Activated T-helper 2 cell treated with anti-CD3 and anti-CD28 coated beads, Interferon-gamma antibody, Interleukin-2, Interleukin-4, amounts not matched to agents 10 μg/mL and 5 μg/mL and 100 μg/mL, durations not matched to agents 14 hours and 24 hours and 36 hours (primary cell): Measurements from ENCODE around the gene MRFAP1. TPM values are rescaled to one million over a fixed set of nuclear protein-coding genes. Genes with fewer than 3 reads are reported as not detected.
"Not testable (repeated sequence)": the region's sequence is repeated elsewhere in the genome, so short reads cannot be mapped to it uniquely, and the experiment has no call there.

Experiments used
- DNase-seq: peaks from one replicate; pipeline ENCODE4 v3.0.0; 2021; ENCODE audit warnings: low spot score
- H3K27ac Mint-ChIP-seq: one replicate; pipeline ENCODE4 v1.8.0; 2021; ENCODE audit warnings: mixed read lengths
- H3K27me3 Mint-ChIP-seq: one replicate; pipeline ENCODE4 v1.8.0; 2021; ENCODE audit warnings: low read depth, mixed read lengths
- H3K36me3 Mint-ChIP-seq: one replicate; pipeline ENCODE4 v1.8.0; 2021; ENCODE audit warnings: low read depth, mixed read lengths
- H3K4me1 Mint-ChIP-seq: one replicate; pipeline ENCODE4 v1.8.0; 2021; ENCODE audit warnings: low read depth, mixed read lengths
- H3K4me3 Mint-ChIP-seq: one replicate; pipeline ENCODE4 v1.8.0; 2021; ENCODE audit warnings: low read depth, mild to moderate bottlenecking, moderate library complexity, mixed read lengths
- H3K9me3 Mint-ChIP-seq: one replicate; pipeline ENCODE4 v1.8.0; 2021; ENCODE audit warnings: mixed read lengths
- intact Hi-C: fragments of 100-400 bp; cut with micrococcal nuclease; formaldehyde crosslinking; loops from one replicate; pipeline ENCODE4 v1.15.1; 2023
- total RNA-seq: library from RNA; stranded (reverse); gene quantifications from 2 replicates; pipeline ENCODE4 v1.2.3, GENCODE V29; 2022

The MRFAP1 gene
- total RNA-seq, 1 donor from 2014 or later, result 105 TPM

DNA sequence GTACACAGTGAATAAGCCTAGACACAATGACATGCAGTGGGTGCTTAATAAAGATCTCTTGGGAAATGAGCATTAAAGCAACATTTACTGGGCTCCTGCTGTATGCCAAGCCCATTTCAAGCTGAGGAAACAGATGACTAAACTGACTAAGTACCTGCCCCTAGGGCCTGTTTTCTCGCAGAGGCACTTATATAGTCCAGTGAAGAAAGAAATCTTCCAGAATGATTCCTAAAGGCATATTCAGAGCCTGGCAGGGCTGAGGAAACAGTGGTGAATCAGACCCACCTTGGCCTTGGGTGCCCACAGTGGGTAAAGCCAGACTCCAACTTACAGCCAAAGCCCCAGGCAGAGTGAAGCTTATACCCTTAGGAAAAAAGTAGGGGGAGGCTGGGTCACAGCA lies 31.2 kb downstream of the MRFAP1 start:
- no peak for DNase-seq
- intact Hi-C loops, result loop anchor here (10.0 kb wide), 1 partner anchor 97 kb away; the partner anchor contains the start of gene MAN2B2

GRCh38 chr4:6672131-6672530 lies 31.6 kb downstream of the MRFAP1 start:
- intact Hi-C loops, result loop anchor here (10.0 kb wide), 1 partner anchor 97 kb away; the partner anchor contains the start of gene MAN2B2
- H3K27me3 Mint-ChIP-seq, result no peaks in the 10 kb centered on the region

More for the DNA sequence above, 31.2 kb downstream of the MRFAP1 start:
- H3K9me3 Mint-ChIP-seq, result no peaks in the 10 kb centered on the region
- H3K4me1 Mint-ChIP-seq, result peaks cover 26% of the 10 kb centered on the region
- H3K4me3 Mint-ChIP-seq, result no peak overlapping the region
- H3K36me3 Mint-ChIP-seq, result peaks cover 25% of the 10 kb centered on the region
- H3K27ac Mint-ChIP-seq, result no peak overlapping the region
- no peaks in the 10 kb centered on the region for H3K27me3 Mint-ChIP-seq

GRCh38 chr4:6672541-6673190 lies 32.2 kb downstream of the MRFAP1 start:
- peak overlapping the region; percentile 92 for H3K4me3 Mint-ChIP-seq
- H3K27me3 Mint-ChIP-seq, H3K27ac Mint-ChIP-seq, H3K9me3 Mint-ChIP-seq, DNase-seq: not testable (repeated sequence)
- intact Hi-C loops, result loop anchor here (10.0 kb wide), 1 partner anchor 98 kb away; the partner anchor contains the start of gene MAN2B2
- H3K4me1 Mint-ChIP-seq, result peaks cover 35% of the 10 kb centered on the region
- peaks cover 35% of the 10 kb centered on the region for H3K36me3 Mint-ChIP-seq

More at GRCh38 chr4:6672131-6672530, 31.6 kb downstream of the MRFAP1 start:
- Mint-ChIP-seq H3K4me1 (peaks cover 30% of the 10 kb centered on the region), H3K4me3 (no peak overlapping the region), H3K27ac (no peak overlapping the region), H3K36me3 (peaks cover 29% of the 10 kb centered on the region), H3K9me3 (no peaks in the 10 kb centered on the region)
- DNase-seq, result no peak

DNA sequence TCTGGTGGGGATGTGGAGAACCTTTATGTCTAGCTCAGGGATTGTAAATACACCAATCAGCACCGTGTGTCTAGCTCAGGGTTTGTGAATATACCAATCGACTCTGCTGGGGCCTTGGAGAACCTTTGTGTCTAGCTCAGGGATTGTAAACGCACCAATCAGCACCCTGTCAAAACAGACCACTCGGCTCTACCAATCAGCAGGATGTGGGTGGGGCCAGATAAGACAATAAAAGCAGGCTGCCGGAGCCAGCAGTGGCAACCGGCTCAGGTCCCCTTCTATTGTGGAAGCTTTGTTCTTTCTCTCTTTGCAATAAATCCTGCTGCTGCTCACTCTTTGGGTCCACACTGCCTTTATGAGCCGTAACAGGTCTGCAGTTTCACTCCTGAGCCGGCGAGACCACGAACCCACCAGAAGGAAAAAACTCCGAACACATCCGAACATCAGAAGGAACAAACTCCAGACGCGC lies 32.7 kb downstream of the MRFAP1 start:
- peak overlapping the region; percentile 95 for H3K27ac Mint-ChIP-seq
- H3K9me3 Mint-ChIP-seq, H3K27me3 Mint-ChIP-seq: not testable (repeated sequence)
- H3K36me3 Mint-ChIP-seq, result peaks cover 38% of the 10 kb centered on the region
- DNase-seq, result peak; percentile 55
- intact Hi-C loops, result loop anchor here (10.0 kb wide), 1 partner anchor 98 kb away; the partner anchor contains the start of gene MAN2B2
- H3K4me1 Mint-ChIP-seq, result peaks cover 37% of the 10 kb centered on the region
- H3K4me3 Mint-ChIP-seq, result peak overlapping the region; percentile 92

- peak overlapping the region; percentile 92 for H3K4me3 Mint-ChIP-seq
- peak; percentile 94 for DNase-seq
- peaks cover 41% of the 10 kb centered on the region for H3K4me1 Mint-ChIP-seq
- intact Hi-C loops, result loop anchor here (1.0 to 10.0 kb wide), 8 partner anchors 15 to 394 kb away; partner anchors contain the start of genes BLOC1S4, GRPEL1, KIAA0232 and MAN2B2
- H3K27me3 Mint-ChIP-seq, result no peaks in the 10 kb centered on the region
- H3K27ac Mint-ChIP-seq, result peak overlapping the region; percentile 95
- no peaks in the 10 kb centered on the region for H3K9me3 Mint-ChIP-seq
- H3K36me3 Mint-ChIP-seq, result peaks cover 45% of the 10 kb centered on the region
These were observed 33.4 kb downstream of the MRFAP1 start for GRCh38 chr4:6673660-6674499.

DNA sequence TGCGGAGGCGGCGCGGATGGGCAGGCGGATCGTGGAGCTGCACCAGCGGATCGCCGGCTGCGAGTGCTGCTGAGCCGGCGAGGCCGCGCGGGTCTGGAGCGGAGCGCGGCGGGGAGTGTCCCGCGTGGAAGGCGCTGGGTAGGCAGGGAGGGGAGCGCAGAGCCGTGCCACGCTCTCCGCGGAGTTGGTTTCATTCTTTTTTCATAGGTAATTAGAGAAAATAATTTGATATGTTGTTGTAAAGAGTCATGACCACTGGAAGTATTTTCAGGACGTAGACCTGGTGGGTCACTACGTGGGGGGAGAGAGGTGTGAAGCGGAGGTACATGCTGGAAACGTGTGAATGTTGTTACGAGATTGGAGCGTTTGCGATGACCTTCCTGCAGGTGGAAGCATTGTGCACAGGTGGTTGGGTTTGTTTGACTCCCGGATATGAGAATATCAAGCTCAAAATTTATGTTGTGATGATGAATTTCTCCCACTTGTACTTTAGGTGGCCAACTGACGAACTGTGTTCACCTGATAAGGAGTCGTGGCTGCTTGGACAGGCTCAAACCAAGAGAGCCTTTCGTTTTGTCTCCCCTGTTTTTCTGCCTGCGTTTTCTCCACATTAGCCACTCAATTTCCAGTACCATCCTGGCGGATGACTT lies 34.1 kb downstream of the MRFAP1 start:
- intact Hi-C loops, result loop anchor here (1.0 to 10.0 kb wide), 9 partner anchors 15 to 394 kb away; partner anchors contain the start of genes BLOC1S4, GRPEL1, KIAA0232 and MAN2B2
- DNase-seq, result peak; percentile 62
- Mint-ChIP-seq H3K4me1 (peaks cover 41% of the 10 kb centered on the region), H3K36me3 (peaks cover 52% of the 10 kb centered on the region), H3K27me3 (no peaks in the 10 kb centered on the region), H3K4me3 (peak overlapping the region; percentile 92), H3K9me3 (no peaks in the 10 kb centered on the region), H3K27ac (peak overlapping the region; percentile 93)

GRCh38 chr4:6676722-6677558 lies 36.5 kb downstream of the MRFAP1 start:
- Mint-ChIP-seq H3K4me3 (peak overlapping the region; percentile 92), H3K4me1 (peaks cover 41% of the 10 kb centered on the region), H3K9me3 (no peaks in the 10 kb centered on the region), H3K27me3 (no peaks in the 10 kb centered on the region), H3K36me3 (peaks cover 75% of the 10 kb centered on the region), H3K27ac (peak overlapping the region; percentile 63)
- intact Hi-C loops, result loop anchor here (5.0 to 10.0 kb wide), 2 partner anchors 102 to 195 kb away; partner anchors contain the start of gene MAN2B2
- no peak for DNase-seq

- Mint-ChIP-seq H3K4me3 (no peak overlapping the region), H3K9me3 (no peaks in the 10 kb centered on the region), H3K36me3 (peaks cover 67% of the 10 kb centered on the region), H3K27ac (no peak overlapping the region), H3K27me3 (no peaks in the 10 kb centered on the region), H3K4me1 (peaks cover 26% of the 10 kb centered on the region)
- DNase-seq, result no peak
- intact Hi-C loops, result no loop called here
These were observed 40.0 kb downstream of the MRFAP1 start for GRCh38 chr4:6680372-6681034.

GRCh38 chr4:6681191-6681590 lies 40.7 kb downstream of the MRFAP1 start:
- Mint-ChIP-seq H3K27me3 (no peaks in the 10 kb centered on the region), H3K9me3 (no peaks in the 10 kb centered on the region), H3K36me3 (peaks cover 65% of the 10 kb centered on the region), H3K4me1 (peaks cover 24% of the 10 kb centered on the region), H3K27ac (no peak overlapping the region), H3K4me3 (no peak overlapping the region)
- intact Hi-C loops, result no loop called here
- DNase-seq, result no peak

DNA sequence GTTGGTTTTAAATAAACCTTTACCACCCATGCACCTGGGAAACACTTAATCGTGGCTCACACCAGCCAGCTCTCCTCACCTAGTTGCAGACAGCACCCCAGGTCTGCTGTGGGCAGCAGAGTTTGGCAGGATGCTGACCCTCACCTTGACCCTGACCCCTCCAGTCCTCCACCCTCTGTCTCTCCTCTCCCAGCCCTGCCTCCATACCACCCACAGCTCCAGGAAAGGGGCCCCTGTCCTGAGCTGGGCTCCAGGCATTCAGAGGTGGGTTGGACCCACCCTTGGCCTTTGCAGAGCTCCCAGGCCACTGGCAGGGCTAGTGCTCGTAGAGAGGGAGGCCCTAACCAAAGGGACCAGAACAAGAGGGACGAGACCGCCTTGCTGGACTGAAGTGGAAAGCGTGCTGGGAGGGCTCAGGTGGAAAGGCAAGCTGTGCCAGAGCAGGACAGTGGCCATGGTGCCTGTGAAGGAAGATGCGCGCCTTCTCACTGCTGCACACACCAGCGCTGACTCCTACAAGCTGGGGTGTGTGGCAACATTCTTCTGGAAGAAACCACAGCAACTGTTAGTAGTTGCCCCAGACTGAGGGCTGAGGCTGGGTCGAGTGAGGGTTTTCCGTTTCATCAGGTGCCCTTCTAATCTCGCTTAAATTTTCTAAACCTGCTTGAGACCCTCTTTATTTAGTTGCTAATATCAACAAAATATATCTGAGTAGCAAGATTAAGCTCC lies 42.5 kb downstream of the MRFAP1 start:
- intact Hi-C loops, result no loop called here
- Mint-ChIP-seq H3K27ac (no peak overlapping the region), H3K36me3 (peaks cover 58% of the 10 kb centered on the region), H3K27me3 (no peaks in the 10 kb centered on the region), H3K4me1 (peaks cover 21% of the 10 kb centered on the region), H3K9me3 (no peaks in the 10 kb centered on the region), H3K4me3 (no peak overlapping the region)
- no peak for DNase-seq

DNA sequence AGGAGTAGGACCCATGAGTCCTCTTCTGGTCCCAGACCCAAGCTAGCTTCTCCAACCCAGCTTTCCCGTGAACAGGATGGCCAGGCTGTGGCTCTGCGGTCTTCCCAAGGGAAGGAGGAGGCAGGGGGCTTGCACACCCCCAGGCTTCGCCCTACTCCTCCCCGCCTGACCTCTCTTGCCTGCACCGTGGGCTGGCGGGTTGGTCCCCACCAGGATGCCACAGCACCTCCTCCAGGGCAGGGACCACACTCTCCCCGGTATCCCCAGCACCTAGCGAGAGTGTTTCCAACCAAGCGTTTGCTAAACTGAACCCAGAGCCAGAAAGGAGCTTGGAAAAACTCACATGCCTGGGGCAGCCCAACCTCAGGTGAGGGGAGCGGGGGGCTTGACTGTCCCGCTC lies 44.2 kb downstream of the MRFAP1 start:
- H3K4me1 Mint-ChIP-seq, result peaks cover 33% of the 10 kb centered on the region
- no peaks in the 10 kb centered on the region for H3K27me3 Mint-ChIP-seq
- no peak for DNase-seq
- no peaks in the 10 kb centered on the region for H3K9me3 Mint-ChIP-seq
- no peak overlapping the region for H3K27ac Mint-ChIP-seq
- intact Hi-C loops, result no loop called here
- no peak overlapping the region for H3K4me3 Mint-ChIP-seq
- H3K36me3 Mint-ChIP-seq, result peaks cover 47% of the 10 kb centered on the region
